HepG2 (cell line): ENCODE measurements around the gene MRPS17. TPM values are rescaled to one million over a fixed set of nuclear protein-coding genes. Genes with fewer than 3 reads are reported as not detected.

Source experiments
- ATAC-seq: fragments of 200-7000 bp; cut with Tn5 transposase; 3 replicates; pipeline ENCODE4 v1.9.1; 2020; ENCODE audit warnings: mild to moderate bottlenecking, moderate library complexity
- BruUV-seq: library from RNA; stranded (reverse); fragments of 400-500 nt; replicated peaks from 2 replicates; lab custom pipeline; 2021; lab: Mats Ljungman, UMichigan
- CTCF ChIA-PET: fragments of 300-600 bp; formaldehyde crosslinking; extraction: SDS; loops from one replicate; lab custom pipeline; 2021; ENCODE audit warnings: low total read pairs, inconsistent platforms, low intra/inter-chr PET ratio; lab: Yijun Ruan, JAX
- POLR2A ChIA-PET: fragments of 350-600 bp; sonication (Branson Sonifier 250); formaldehyde crosslinking; loops from one replicate; lab custom pipeline; 2020; ENCODE audit warnings: antibody characterized with exemption, inconsistent platforms; lab: Yijun Ruan, JAX
- DNase-seq: peaks from one replicate; pipeline ENCODE4 v3.0.0-alpha.2; 2015; ENCODE audit warnings: low spot score
- FAIRE-seq: peaks from 3 replicates; lab custom pipeline; 2011; peaks lifted over from hg19 to GRCh38; lab: Jason Lieb, UNC
- H2AFZ ChIP-seq: one replicate; pipeline ENCODE4 v1.6.1; 2011; ENCODE audit warnings: low read length, inconsistent platforms
- H3K27ac ChIP-seq: fragments of 300-600 bp; 3 replicates; pipeline ENCODE4 v1.8.0; 2011; ENCODE audit warnings: mixed run types, mild to moderate bottlenecking, mixed read lengths, low read length, inconsistent platforms; ENCODE audit not compliant: insufficient read depth; ENCODE audit errors: extremely low read length
- H3K27me3 ChIP-seq, 2 experiments: fragments of 200-600 bp in 1 of 2; 2 replicates in 1 of 2; 3 replicates in 1 of 2; pipeline versions ENCODE4 v1.6.0 to v1.8.0; 2011; ENCODE audit warnings: low read length in 2 of 2, mild to moderate bottlenecking in 2 of 2, moderate library complexity in 2 of 2, inconsistent platforms in 1 of 2; ENCODE audit not compliant: insufficient read depth in 2 of 2, control insufficient read depth in 1 of 2
- H3K36me3 ChIP-seq, 2 experiments: fragments of 200-600 bp in 1 of 2; replicated peaks in 1 of 2; 2 replicates in 1 of 2; 3 replicates in 1 of 2; pipeline versions ENCODE4 v1.5.1 to v1.8.0; 2011; ENCODE audit warnings: low read length in 2 of 2, inconsistent platforms in 1 of 2; ENCODE audit not compliant: insufficient read depth in 2 of 2, control insufficient read depth in 1 of 2
- H3K4me1 ChIP-seq: 2 replicates; pipeline ENCODE4 v1.5.1; 2012; ENCODE audit warnings: low read length, inconsistent platforms; ENCODE audit not compliant: insufficient read depth
- H3K4me2 ChIP-seq: 2 replicates; pipeline ENCODE4 v1.6.0; 2011; ENCODE audit warnings: low read depth, low read length, inconsistent platforms
- H3K4me3 ChIP-seq, 3 experiments: fragments of 200-600 bp in 1 of 3; sonication (generic), shearing (Covaris generic) in 1 of 3; replicated peaks in 1 of 3; 2 replicates each; pipeline ENCODE4 v1.5.1; 2011 to 2016; ENCODE audit warnings: low read length in 3 of 3, inconsistent platforms in 2 of 3, low read depth in 2 of 3, mild to moderate bottlenecking in 2 of 3, control low read depth in 1 of 3, mixed read lengths in 1 of 3; ENCODE audit not compliant: insufficient read depth in 1 of 3
- H3K79me2 ChIP-seq: one replicate; pipeline ENCODE4 v1.6.1; 2011; ENCODE audit warnings: low read length, inconsistent platforms; ENCODE audit not compliant: insufficient read depth
- H3K9ac ChIP-seq: 2 replicates; pipeline ENCODE4 v1.6.0; 2011; ENCODE audit warnings: mild to moderate bottlenecking, low read depth, low read length, inconsistent platforms; ENCODE audit not compliant: insufficient read depth
- H3K9me3 ChIP-seq: 2 replicates; pipeline ENCODE4 v1.5.1; 2012; ENCODE audit warnings: mild to moderate bottlenecking, low read length
- H4K20me1 ChIP-seq: 2 replicates; pipeline ENCODE4 v1.6.0; 2011; ENCODE audit warnings: inconsistent platforms, mild to moderate bottlenecking, low read length, moderate library complexity; ENCODE audit not compliant: insufficient read depth
- BCL6 ChIP-seq: IDR thresholded peaks from 2 replicates; pipeline ENCODE4 v1.6.1; 2016; ENCODE audit warnings: missing genetic modification reagents, missing compliant biosample characterization
- ETS1 ChIP-seq: sonication (generic); formaldehyde crosslinking; IDR thresholded peaks from 2 replicates; pipeline ENCODE4 v1.4.0; 2020; ENCODE audit warnings: missing genetic modification reagents
- HNF1B ChIP-seq: sonication (generic); formaldehyde crosslinking; IDR thresholded peaks from 2 replicates; pipeline ENCODE4 v1.5.1; 2020; ENCODE audit warnings: mild to moderate bottlenecking, moderate library complexity, missing genetic modification reagents
- HNF4A ChIP-seq: sonication (generic); formaldehyde crosslinking; IDR thresholded peaks from 2 replicates; pipeline ENCODE4 v1.4.0; 2020; ENCODE audit warnings: missing genetic modification reagents
- IRF2 ChIP-seq: IDR thresholded peaks from 2 replicates; pipeline ENCODE4 v1.6.1; 2018; ENCODE audit warnings: missing genetic modification reagents, missing compliant biosample characterization
- LCORL ChIP-seq, 2 experiments: fragments of 450-650 bp in 1 of 2; sonication (generic) in 1 of 2; formaldehyde crosslinking in 1 of 2; IDR thresholded peaks; 2 replicates each; pipeline versions ENCODE4 v1.5.0 to v1.6.1; 2017 to 2020; ENCODE audit warnings: antibody characterized with exemption in 1 of 2, missing genetic modification reagents in 1 of 2
- MZF1 ChIP-seq: sonication (generic); formaldehyde crosslinking; IDR thresholded peaks from 2 replicates; pipeline ENCODE4 v1.8.1; 2023; ENCODE audit warnings: mild to moderate bottlenecking, missing genetic modification reagents, borderline replicate concordance
- NR2F6 ChIP-seq, 2 experiments: IDR thresholded peaks; 2 replicates each; pipeline ENCODE4 v1.6.1; 2016; ENCODE audit warnings: antibody characterized with exemption in 1 of 2, mild to moderate bottlenecking in 1 of 2
- PLSCR1 ChIP-seq: sonication (generic); formaldehyde crosslinking; IDR thresholded peaks from 2 replicates; pipeline ENCODE4 v1.5.0; 2020; ENCODE audit warnings: missing genetic modification reagents, mild to moderate bottlenecking, borderline replicate concordance
- RAD51 ChIP-seq: fragments of 450-650 bp; IDR thresholded peaks from 2 replicates; pipeline ENCODE4 v1.6.1; 2016; ENCODE audit warnings: borderline replicate concordance
- RARA ChIP-seq: IDR thresholded peaks from 2 replicates; pipeline ENCODE4 v1.6.1; 2016; ENCODE audit warnings: missing genetic modification reagents, missing compliant biosample characterization
- RBM39 ChIP-seq: fragments of 200-400 bp; formaldehyde crosslinking; IDR thresholded peaks from one replicate; pipeline ENCODE4 v1.6.1; 2018; ENCODE audit warnings: antibody characterized with exemption, mild to moderate bottlenecking, low read depth, low read length; ENCODE audit not compliant: poor library complexity, severe bottlenecking
- TRIM24 ChIP-seq: sonication (generic); formaldehyde crosslinking; IDR thresholded peaks from 2 replicates; pipeline ENCODE4 v1.8.0; 2022; ENCODE audit warnings: mild to moderate bottlenecking, missing genetic modification reagents
- YEATS2 ChIP-seq: sonication (generic); formaldehyde crosslinking; IDR thresholded peaks from 2 replicates; pipeline ENCODE4 v1.4.0; 2020; ENCODE audit warnings: missing genetic modification reagents, borderline replicate concordance
- ZBTB42 ChIP-seq: sonication (generic); formaldehyde crosslinking; IDR thresholded peaks from 2 replicates; pipeline ENCODE4 v1.5.0; 2020; ENCODE audit warnings: mild to moderate bottlenecking, missing genetic modification reagents
- ZBTB7A ChIP-seq: sonication (generic); formaldehyde crosslinking; IDR thresholded peaks from 2 replicates; pipeline ENCODE4 v1.8.0; 2022; ENCODE audit warnings: mild to moderate bottlenecking, missing genetic modification reagents
- ZNF367 ChIP-seq: sonication (generic); formaldehyde crosslinking; IDR thresholded peaks from 2 replicates; pipeline ENCODE4 v1.4.0; 2020; ENCODE audit warnings: missing genetic modification reagents, borderline replicate concordance
- ZNF589 ChIP-seq: sonication (generic); formaldehyde crosslinking; conservative IDR thresholded peaks from 2 replicates; pipeline ENCODE4 v1.8.0; 2022; ENCODE audit warnings: mild to moderate bottlenecking, moderate library complexity, missing genetic modification reagents
- ZNF782 ChIP-seq: sonication (generic); formaldehyde crosslinking; IDR thresholded peaks from 2 replicates; pipeline ENCODE4 v1.4.0; 2020; ENCODE audit warnings: missing genetic modification reagents, mild to moderate bottlenecking, borderline replicate concordance
- WGBS: methylation state at CpG from one replicate; pipeline ENCODE4 v1.1.6; 2017; ENCODE audit warnings: low lambda C conversion rate; 5-methylcytosine and 5-hydroxymethylcytosine counted together
- in situ Hi-C: cut with HindIII; loops from 2 replicates; pipeline ENCODE4 v1.10.0; 2017; ENCODE audit warnings: low pct_unique_long_range_greater_than_20kb; ENCODE audit not compliant: extremely low pct_ligation_motif_present
- intact Hi-C: fragments of 100-400 bp; cut with micrococcal nuclease; formaldehyde crosslinking; loops from one replicate; pipeline ENCODE4 v1.10.0; 2022; ENCODE audit not compliant: unreplicated experiment
- polyA plus RNA-seq, 8 experiments: library from polyadenylated mRNA; depleted of rRNA in 3 of 8; stranded (reverse) in 7 of 8; unstranded in 1 of 8; fragments of >200 nt; fragmentation: Illumina TruSeq in 4 of 8; extraction: Trizol in 4 of 8; gene quantifications; 2 replicates each; pipeline versions ENCODE4 v1.2.1 to v1.2.3, GENCODE V29; 2011 to 2016; ENCODE audit warnings: low read depth in 4 of 8, missing spikeins in 1 of 8, mixed read lengths in 1 of 8; ENCODE audit not compliant: insufficient read depth in 1 of 8
- total RNA-seq, 5 experiments: library from RNA; depleted of rRNA; stranded (reverse); fragments of >200 nt; fragmentation: Illumina TruSeq; extraction: Trizol; gene quantifications; 2 replicates each; pipeline ENCODE4 v1.2.3, GENCODE V29; 2016; ENCODE audit warnings: low read depth in 1 of 5

MRPS17 gene
- total and polyA plus RNA-seq, 2 of the 13 experiments (the other 11 are each of a cell fraction or from before 2014, with no cell fraction given), result 14.9 to 31.3 TPM

GRCh38 chr7:55953707-55954475, 2.2 kb downstream of the MRPS17 start (continued):
- TF ChIP-seq ZNF367 (CRISPR knock-in tag) (no peak), MZF1 (CRISPR knock-in tag) (no peak), RAD51 (no peak), NR2F6 (IDR thresholded peaks at IDR 0.05) (peak; percentile 61), NR2F6 (CRISPR knock-in tag; IDR thresholded peaks at IDR 0.05) (peak; percentile 26; the same call in 1 of the 2 replicates), ZNF782 (CRISPR knock-in tag) (no peak), ZNF589 (no peak), RARA (CRISPR knock-in tag) (peak; percentile 78), IRF2 (CRISPR knock-in tag) (no peak), ZBTB7A (CRISPR knock-in tag) (no peak)

- in situ Hi-C loops (loop anchor here (25.0 kb wide), 2 partner anchors 195 to 320 kb away; no protein-coding TSS in a partner anchor), intact Hi-C loops (no loop called here)
- Histone ChIP-seq H4K20me1 (no peaks in the 10 kb centered on the region), H3K4me2 (no peak overlapping the region), H3K9me3 (no peaks in the 10 kb centered on the region), H3K27me3 (no peaks in the 10 kb centered on the region; a peak in 1 of 5 replicates), H3K27ac (peak overlapping the region; percentile 28), H3K4me3 (no peak overlapping the region), H2AFZ (no peak overlapping the region), H3K79me2 (peaks cover 14% of the 10 kb centered on the region), H3K9ac (no peak overlapping the region), H3K36me3 (peaks cover 1 to 17% of the 10 kb centered on the region in 2 experiments; a peak in 2 of 5 replicates), H3K4me1 (peaks cover 47% of the 10 kb centered on the region)
- ChIA-PET CTCF (no interaction called here), POLR2A (no interaction called here)
- 25% methylated on average over 4 of the region's 4 CpGs for WGBS
- FAIRE-seq (peak; percentile 8), ATAC-seq (peak; percentile 80), DNase-seq (peak; percentile 51)
- BruUV-seq, result no TSS peak
- TF ChIP-seq HNF4A (peak; percentile 31; the same call in 1 of the 2 replicates), PLSCR1 (CRISPR knock-in tag) (no peak), RBM39 (no peak), ZNF782 (CRISPR knock-in tag) (no peak), LCORL (IDR thresholded peaks at IDR 0.05) (no peak), LCORL (CRISPR knock-in tag; IDR thresholded peaks at IDR 0.05) (no peak), HNF1B (CRISPR knock-in tag) (no peak), ETS1 (CRISPR knock-in tag) (no peak), YEATS2 (no peak), BCL6 (CRISPR knock-in tag) (peak; percentile 48; the same call in 1 of the 2 replicates), NR2F6 (IDR thresholded peaks at IDR 0.05) (peak; percentile 43; the same call in 1 of the 2 replicates), NR2F6 (CRISPR knock-in tag; IDR thresholded peaks at IDR 0.05) (peak; percentile 35; the same call in 1 of the 2 replicates), ZBTB42 (no peak), TRIM24 (CRISPR knock-in tag) (no peak)
These were observed 5.5 kb downstream of the MRPS17 start for GRCh38 chr7:55957190-55957589.
